Measurements from ENCODE around the gene THOC6.

The THOC6 gene

GRCh38 chr16:3017794-3018506, 5.9 kb upstream of the THOC6 start, which contains the start of gene CLDN6:
CLDN6 (minus strand) TSS chr16:3018183; CDS start chr16:3016021, 2,162 bp downstream.
- H3K27me3 ChIP-seq (ENCODE audit: control insufficient read depth, insufficient read depth, low read length): no peaks in the 10 kb centered on the region
- no peaks in the 10 kb centered on the region for H3K9me3 ChIP-seq (ENCODE audit: control insufficient read depth, insufficient read depth, low read length)
- H3K4me3 ChIP-seq (ENCODE audit: low read depth, low read length): peak within 1 kb of the TSS; percentile 97
- peaks cover 20% of the 10 kb centered on the region for H3K36me3 ChIP-seq (ENCODE audit: control insufficient read depth, insufficient read depth, low read length)
- peaks cover 44% of the 10 kb centered on the region for H3K4me1 ChIP-seq (ENCODE audit: control insufficient read depth, insufficient read depth, low read length)
- peak within 1 kb of the TSS; percentile 96 for H3K9ac ChIP-seq (ENCODE audit: low read depth, low read length)
- peak within 1 kb of the TSS; percentile 99 for H3K27ac ChIP-seq (ENCODE audit: low read depth, low read length)

- peak overlapping the region; percentile 69 for H3K27ac ChIP-seq (ENCODE audit: low read depth, low read length)
- no peaks in the 10 kb centered on the region for H3K9me3 ChIP-seq (ENCODE audit: control insufficient read depth, insufficient read depth, low read length)
Observed at GRCh38 chr16:3019594-3020246, 4.1 kb upstream of the THOC6 start.

DNA sequence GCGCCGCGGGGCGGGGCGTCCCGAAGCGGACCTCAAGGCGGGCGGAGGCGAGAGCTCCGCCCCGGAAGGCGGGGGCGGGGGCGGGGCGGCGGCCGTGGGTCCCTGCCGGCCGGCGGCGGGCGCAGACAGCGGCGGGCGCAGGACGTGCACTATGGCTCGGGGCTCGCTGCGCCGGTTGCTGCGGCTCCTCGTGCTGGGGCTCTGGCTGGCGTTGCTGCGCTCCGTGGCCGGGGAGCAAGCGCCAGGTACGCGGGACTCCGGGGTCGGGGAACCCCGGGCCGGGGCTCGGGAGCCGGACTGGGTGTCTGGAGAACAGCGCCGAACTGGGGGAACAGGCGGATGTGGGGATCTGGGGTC, 3.6 kb upstream of the THOC6 start, which contains the start of gene TNFRSF12A:
Gene TNFRSF12A, plus strand, starts transcription at position 122 of the 357 bp plus-strand sequence. Its CDS starts 30 bp downstream, at position 152.
- Histone ChIP-seq H3K4me3 (ENCODE audit: low read depth, low read length) (peak within 1 kb of the TSS; percentile 98), H3K9me3 (ENCODE audit: control insufficient read depth, insufficient read depth, low read length) (no peaks in the 10 kb centered on the region), H3K4me1 (ENCODE audit: control insufficient read depth, insufficient read depth, low read length) (peaks cover 24% of the 10 kb centered on the region), H3K9ac (ENCODE audit: low read depth, low read length) (peak within 1 kb of the TSS; percentile 97), H3K36me3 (ENCODE audit: control insufficient read depth, insufficient read depth, low read length) (peaks cover 14% of the 10 kb centered on the region), H3K27me3 (ENCODE audit: control insufficient read depth, insufficient read depth, low read length) (no peaks in the 10 kb centered on the region), H3K27ac (ENCODE audit: low read depth, low read length) (peak within 1 kb of the TSS; percentile 100)

More at GRCh38 chr16:3019594-3020246, 4.1 kb upstream of the THOC6 start:
- H3K9ac ChIP-seq (ENCODE audit: low read depth, low read length): no peak overlapping the region
- H3K4me1 ChIP-seq (ENCODE audit: control insufficient read depth, insufficient read depth, low read length): peaks cover 29% of the 10 kb centered on the region
- peak overlapping the region; percentile 98 for H3K4me3 ChIP-seq (ENCODE audit: low read depth, low read length)
- no peaks in the 10 kb centered on the region for H3K27me3 ChIP-seq (ENCODE audit: control insufficient read depth, insufficient read depth, low read length)
- peaks cover 19% of the 10 kb centered on the region for H3K36me3 ChIP-seq (ENCODE audit: control insufficient read depth, insufficient read depth, low read length)

GRCh38 chr16:3020604-3021448, 3.0 kb upstream of the THOC6 start:
- H3K36me3 ChIP-seq (ENCODE audit: control insufficient read depth, insufficient read depth, low read length): peaks cover 12% of the 10 kb centered on the region
- H3K9me3 ChIP-seq (ENCODE audit: control insufficient read depth, insufficient read depth, low read length): no peaks in the 10 kb centered on the region
- H3K9ac ChIP-seq (ENCODE audit: low read depth, low read length): peak overlapping the region; percentile 97
- H3K4me1 ChIP-seq (ENCODE audit: control insufficient read depth, insufficient read depth, low read length): peaks cover 21% of the 10 kb centered on the region
- H3K27me3 ChIP-seq (ENCODE audit: control insufficient read depth, insufficient read depth, low read length): no peaks in the 10 kb centered on the region
- peak overlapping the region; percentile 98 for H3K4me3 ChIP-seq (ENCODE audit: low read depth, low read length)
- peak overlapping the region; percentile 100 for H3K27ac ChIP-seq (ENCODE audit: low read depth, low read length)

- Histone ChIP-seq H3K4me1 (ENCODE audit: control insufficient read depth, insufficient read depth, low read length) (peaks cover 16% of the 10 kb centered on the region), H3K36me3 (ENCODE audit: control insufficient read depth, insufficient read depth, low read length) (peaks cover 14% of the 10 kb centered on the region), H3K9ac (ENCODE audit: low read depth, low read length) (peak overlapping the region; percentile 75), H3K27me3 (ENCODE audit: control insufficient read depth, insufficient read depth, low read length) (no peaks in the 10 kb centered on the region), H3K4me3 (ENCODE audit: low read depth, low read length) (peak overlapping the region; percentile 98), H3K9me3 (ENCODE audit: control insufficient read depth, insufficient read depth, low read length) (no peaks in the 10 kb centered on the region), H3K27ac (ENCODE audit: low read depth, low read length) (peak overlapping the region; percentile 100)
Observed at GRCh38 chr16:3021449-3022207, 2.2 kb upstream of the THOC6 start.

DNA sequence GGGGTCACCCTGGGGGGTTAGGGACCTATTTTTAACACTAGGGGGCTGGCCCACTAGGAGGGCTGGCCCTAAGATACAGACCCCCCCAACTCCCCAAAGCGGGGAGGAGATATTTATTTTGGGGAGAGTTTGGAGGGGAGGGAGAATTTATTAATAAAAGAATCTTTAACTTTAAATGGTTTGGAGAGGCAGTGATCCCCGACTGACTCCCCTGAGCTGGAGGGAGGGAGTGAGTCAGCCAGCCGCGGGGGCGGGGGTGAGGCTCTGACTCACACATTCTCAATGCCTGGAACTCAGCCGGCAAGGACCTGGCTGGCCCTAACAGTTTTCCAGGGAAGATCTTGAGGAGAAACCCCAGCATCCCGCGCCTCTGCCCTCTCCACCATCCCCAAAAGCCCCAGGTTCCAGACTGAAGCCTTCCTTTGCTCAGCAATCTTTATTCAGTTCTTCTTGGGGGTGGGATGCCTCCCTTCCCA, 1.6 kb upstream of the THOC6 start:
- H3K36me3 ChIP-seq (ENCODE audit: control insufficient read depth, insufficient read depth, low read length): peaks cover 20% of the 10 kb centered on the region
- H3K9ac ChIP-seq (ENCODE audit: low read depth, low read length): peak overlapping the region; percentile 86
- no peaks in the 10 kb centered on the region for H3K27me3 ChIP-seq (ENCODE audit: control insufficient read depth, insufficient read depth, low read length)
- H3K27ac ChIP-seq (ENCODE audit: low read depth, low read length): peak overlapping the region; percentile 100
- peaks cover 16% of the 10 kb centered on the region for H3K4me1 ChIP-seq (ENCODE audit: control insufficient read depth, insufficient read depth, low read length)
- peak overlapping the region; percentile 98 for H3K4me3 ChIP-seq (ENCODE audit: low read depth, low read length)
- no peaks in the 10 kb centered on the region for H3K9me3 ChIP-seq (ENCODE audit: control insufficient read depth, insufficient read depth, low read length)

DNA sequence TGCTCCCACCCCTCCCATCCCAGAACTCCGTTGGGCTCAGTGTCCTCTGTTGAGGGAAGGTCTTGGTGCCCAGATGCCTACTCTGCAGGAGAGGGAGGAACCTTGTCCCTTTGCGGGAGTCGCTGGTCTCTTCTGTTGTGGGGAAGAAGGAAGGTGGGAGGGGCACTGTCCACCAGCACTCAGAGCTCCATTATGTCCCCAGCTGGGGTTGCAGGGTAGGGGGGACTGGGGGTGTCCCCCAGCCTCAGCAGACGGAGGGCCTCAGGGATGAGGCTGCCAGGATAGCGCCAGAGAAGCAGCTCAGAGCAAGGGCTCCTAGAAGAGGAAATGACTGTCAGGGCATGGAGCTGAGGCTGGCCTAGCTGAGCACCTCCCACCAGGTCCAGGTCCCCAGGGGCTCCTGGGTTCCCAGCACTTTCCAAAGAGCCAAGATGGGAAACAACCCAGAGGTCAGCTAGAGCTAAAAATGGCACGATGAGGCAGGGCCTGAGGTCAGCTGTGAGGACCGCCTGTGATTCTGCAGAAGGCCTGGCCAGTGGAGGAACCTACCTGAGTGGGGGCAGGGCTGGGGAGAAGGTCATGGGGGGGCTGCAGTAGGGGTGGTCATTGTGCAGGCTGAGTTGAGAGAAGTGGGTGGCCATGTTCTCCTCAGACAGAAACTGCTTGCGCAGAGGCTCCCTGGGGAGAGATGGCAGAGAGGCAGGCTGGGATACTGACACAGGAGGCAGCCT, 986 bp upstream of the THOC6 start:
- Histone ChIP-seq H3K9me3 (ENCODE audit: control insufficient read depth, insufficient read depth, low read length) (no peaks in the 10 kb centered on the region), H3K4me3 (ENCODE audit: low read depth, low read length) (peak overlapping the region; percentile 98), H3K27ac (ENCODE audit: low read depth, low read length) (peak overlapping the region; percentile 100), H3K4me1 (ENCODE audit: control insufficient read depth, insufficient read depth, low read length) (peaks cover 20% of the 10 kb centered on the region), H3K9ac (ENCODE audit: low read depth, low read length) (peak overlapping the region; percentile 86), H3K36me3 (ENCODE audit: control insufficient read depth, insufficient read depth, low read length) (peaks cover 23% of the 10 kb centered on the region), H3K27me3 (ENCODE audit: control insufficient read depth, insufficient read depth, low read length) (no peaks in the 10 kb centered on the region)

GRCh38 chr16:3023415-3023668, 493 bp upstream of the THOC6 start:
- Histone ChIP-seq H3K9me3 (ENCODE audit: control insufficient read depth, insufficient read depth, low read length) (no peaks in the 10 kb centered on the region), H3K4me3 (ENCODE audit: low read depth, low read length) (peak overlapping the region; percentile 98), H3K27me3 (ENCODE audit: control insufficient read depth, insufficient read depth, low read length) (no peaks in the 10 kb centered on the region), H3K9ac (ENCODE audit: low read depth, low read length) (peak overlapping the region; percentile 86), H3K4me1 (ENCODE audit: control insufficient read depth, insufficient read depth, low read length) (peaks cover 20% of the 10 kb centered on the region), H3K36me3 (ENCODE audit: control insufficient read depth, insufficient read depth, low read length) (peaks cover 23% of the 10 kb centered on the region), H3K27ac (ENCODE audit: low read depth, low read length) (peak overlapping the region; percentile 100)

DNA sequence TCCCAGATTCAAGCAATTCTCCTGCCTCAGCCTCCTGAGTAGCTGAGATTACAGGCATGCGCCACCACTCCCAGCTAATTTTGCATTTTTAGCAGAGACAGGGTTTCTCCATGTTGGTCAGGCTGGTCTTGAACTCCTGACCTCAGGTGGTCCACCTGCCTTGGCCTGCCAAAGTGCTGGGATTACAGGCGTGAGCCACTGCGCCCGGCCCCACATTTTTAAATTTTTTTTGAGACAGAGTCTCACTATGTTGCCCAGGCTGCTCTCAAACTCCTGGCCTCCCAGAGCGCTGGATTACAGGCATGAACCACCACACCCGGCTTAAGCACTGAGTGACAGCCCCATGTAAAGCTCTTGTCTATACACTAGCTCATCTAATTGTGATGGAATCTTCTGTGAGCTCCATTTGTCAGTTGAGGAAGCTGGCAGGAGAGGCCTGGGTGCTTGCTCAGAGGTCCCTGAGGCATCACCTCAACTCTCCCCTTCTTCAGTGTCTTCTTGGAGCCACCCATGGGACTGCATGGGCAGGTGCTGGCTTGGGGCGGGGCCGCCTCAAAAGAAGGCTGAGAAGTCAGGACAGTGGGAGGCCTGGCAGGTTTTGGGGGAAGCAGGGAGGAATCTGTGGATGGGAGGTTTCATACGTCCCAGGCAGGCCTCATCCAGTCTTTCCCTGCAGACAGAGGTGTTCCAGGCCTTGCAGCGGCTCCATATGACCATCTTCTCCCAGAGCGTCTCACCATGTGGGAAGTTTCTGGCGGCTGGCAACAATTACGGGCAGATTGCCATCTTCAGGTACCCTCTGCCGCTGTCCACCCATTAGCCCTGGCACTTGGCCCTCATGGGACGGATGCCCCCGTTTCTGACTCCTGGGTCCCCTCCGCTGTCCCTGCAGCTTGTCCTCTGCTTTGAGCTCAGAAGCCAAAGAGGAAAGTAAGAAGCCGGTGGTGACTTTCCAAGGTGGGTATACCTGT, 1.5 kb downstream of the THOC6 start:
- Histone ChIP-seq H3K4me1 (ENCODE audit: control insufficient read depth, insufficient read depth, low read length) (peaks cover 19% of the 10 kb centered on the region), H3K4me3 (ENCODE audit: low read depth, low read length) (no peak overlapping the region), H3K9ac (ENCODE audit: low read depth, low read length) (no peak overlapping the region)

More for the DNA sequence above, 1.5 kb downstream of the THOC6 start:
- Histone ChIP-seq H3K27me3 (ENCODE audit: control insufficient read depth, insufficient read depth, low read length) (peaks cover 4% of the 10 kb centered on the region), H3K9me3 (ENCODE audit: control insufficient read depth, insufficient read depth, low read length) (no peaks in the 10 kb centered on the region), H3K36me3 (ENCODE audit: control insufficient read depth, insufficient read depth, low read length) (peaks cover 23% of the 10 kb centered on the region), H3K27ac (ENCODE audit: low read depth, low read length) (no peak overlapping the region)
